DOHH2 (cell line): ENCODE data around the gene TRAT1.

Experiments used
- H3F3A ChIP-seq: fragments of 200-600 bp; sonication (generic), shearing (Covaris generic); 2 replicates; pipeline ENCODE4 v1.6.0; 2016; ENCODE audit warnings: antibody characterized with exemption, mild to moderate bottlenecking; ENCODE audit not compliant: control insufficient read depth, insufficient read depth
- H3K27ac ChIP-seq: fragments of 200-600 bp; sonication (generic); 2 replicates; pipeline ENCODE4 v1.5.1; 2014; ENCODE audit warnings: low read depth, mild to moderate bottlenecking, low read length, moderate library complexity
- H3K27me3 ChIP-seq: fragments of 200-600 bp; sonication (generic); 2 replicates; pipeline ENCODE4 v1.6.1; 2014; ENCODE audit warnings: mild to moderate bottlenecking, low read length, mixed read lengths; ENCODE audit not compliant: control insufficient read depth
- H3K36me3 ChIP-seq: fragments of 200-600 bp; sonication (generic); 2 replicates; pipeline ENCODE4 v1.6.1; 2014; ENCODE audit warnings: mild to moderate bottlenecking, low read length, moderate library complexity, mixed read lengths; ENCODE audit not compliant: control insufficient read depth
- H3K4me1 ChIP-seq: fragments of 200-600 bp; sonication (generic); 2 replicates; pipeline ENCODE4 v1.6.1; 2014; ENCODE audit warnings: mild to moderate bottlenecking, low read length, mixed read lengths; ENCODE audit not compliant: control insufficient read depth
- H3K4me2 ChIP-seq: fragments of 200-600 bp; sonication (generic); 2 replicates; pipeline ENCODE4 v1.6.0; 2014; ENCODE audit warnings: mild to moderate bottlenecking, low read length, moderate library complexity
- H3K4me3 ChIP-seq: fragments of 200-600 bp; sonication (generic); 2 replicates; pipeline ENCODE4 v1.5.1; 2014; ENCODE audit warnings: mild to moderate bottlenecking, low read length, mixed read lengths
- H3K79me2 ChIP-seq: fragments of 200-600 bp; sonication (generic); 2 replicates; pipeline ENCODE4 v1.6.1; 2014; ENCODE audit warnings: mild to moderate bottlenecking, low read length, mixed read lengths; ENCODE audit not compliant: control insufficient read depth
- H3K9me2 ChIP-seq: fragments of 200-600 bp; sonication (generic); replicated peaks from 2 replicates; pipeline ENCODE4 v1.6.1; 2014; ENCODE audit warnings: mild to moderate bottlenecking, low read length, mixed read lengths; ENCODE audit not compliant: control insufficient read depth
- H3K9me3 ChIP-seq: fragments of 200-600 bp; sonication (generic); 2 replicates; pipeline ENCODE4 v1.6.1; 2014; ENCODE audit warnings: antibody characterized with exemption, low read length, mixed read lengths; ENCODE audit not compliant: control insufficient read depth, insufficient read depth
- H4K20me1 ChIP-seq: fragments of 200-600 bp; sonication (generic); 2 replicates; pipeline ENCODE4 v1.6.0; 2014; ENCODE audit warnings: low read depth, mild to moderate bottlenecking, antibody characterized with exemption, low read length, moderate library complexity; ENCODE audit not compliant: control insufficient read depth, insufficient read depth
- EZH2phosphoT487 ChIP-seq: fragments of 200-600 bp; sonication (generic); IDR thresholded peaks from 2 replicates; pipeline ENCODE4 v1.6.1; 2017; ENCODE audit warnings: borderline replicate concordance, mild to moderate bottlenecking, antibody characterized with exemption, low read length, moderate library complexity, mixed read lengths
- TF ChIP-seq, protein P1 (sequence below): fragments of 200-600 bp; sonication (generic); IDR thresholded peaks from one replicate; pipeline ENCODE4 v1.5.1; 2014; ENCODE audit warnings: antibody characterized with exemption, mild to moderate bottlenecking, low read depth, low read length; ENCODE audit not compliant: poor library complexity, severe bottlenecking

The TRAT1 gene

GRCh38 chr3:108833611-108834010 lies 11.0 kb downstream of the TRAT1 start:
- TF ChIP-seq EZH2phosphoT487 = no peak
- TF ChIP-seq, protein P1, sequence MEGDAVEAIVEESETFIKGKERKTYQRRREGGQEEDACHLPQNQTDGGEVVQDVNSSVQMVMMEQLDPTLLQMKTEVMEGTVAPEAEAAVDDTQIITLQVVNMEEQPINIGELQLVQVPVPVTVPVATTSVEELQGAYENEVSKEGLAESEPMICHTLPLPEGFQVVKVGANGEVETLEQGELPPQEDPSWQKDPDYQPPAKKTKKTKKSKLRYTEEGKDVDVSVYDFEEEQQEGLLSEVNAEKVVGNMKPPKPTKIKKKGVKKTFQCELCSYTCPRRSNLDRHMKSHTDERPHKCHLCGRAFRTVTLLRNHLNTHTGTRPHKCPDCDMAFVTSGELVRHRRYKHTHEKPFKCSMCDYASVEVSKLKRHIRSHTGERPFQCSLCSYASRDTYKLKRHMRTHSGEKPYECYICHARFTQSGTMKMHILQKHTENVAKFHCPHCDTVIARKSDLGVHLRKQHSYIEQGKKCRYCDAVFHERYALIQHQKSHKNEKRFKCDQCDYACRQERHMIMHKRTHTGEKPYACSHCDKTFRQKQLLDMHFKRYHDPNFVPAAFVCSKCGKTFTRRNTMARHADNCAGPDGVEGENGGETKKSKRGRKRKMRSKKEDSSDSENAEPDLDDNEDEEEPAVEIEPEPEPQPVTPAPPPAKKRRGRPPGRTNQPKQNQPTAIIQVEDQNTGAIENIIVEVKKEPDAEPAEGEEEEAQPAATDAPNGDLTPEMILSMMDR = no peak
- H3K4me2 ChIP-seq = no peak overlapping the region
- no peaks in the 10 kb centered on the region for H3F3A ChIP-seq
- H3K4me1 ChIP-seq = no peaks in the 10 kb centered on the region
- no peaks in the 10 kb centered on the region for H3K36me3 ChIP-seq
- H3K4me3 ChIP-seq = no peak overlapping the region
- no peaks in the 10 kb centered on the region for H3K9me2 ChIP-seq
- no peaks in the 10 kb centered on the region for H3K9me3 ChIP-seq
- H3K27ac ChIP-seq = no peak overlapping the region
- H3K79me2 ChIP-seq = no peaks in the 10 kb centered on the region
- H3K27me3 ChIP-seq = no peaks in the 10 kb centered on the region
- H4K20me1 ChIP-seq = no peaks in the 10 kb centered on the region

DNA sequence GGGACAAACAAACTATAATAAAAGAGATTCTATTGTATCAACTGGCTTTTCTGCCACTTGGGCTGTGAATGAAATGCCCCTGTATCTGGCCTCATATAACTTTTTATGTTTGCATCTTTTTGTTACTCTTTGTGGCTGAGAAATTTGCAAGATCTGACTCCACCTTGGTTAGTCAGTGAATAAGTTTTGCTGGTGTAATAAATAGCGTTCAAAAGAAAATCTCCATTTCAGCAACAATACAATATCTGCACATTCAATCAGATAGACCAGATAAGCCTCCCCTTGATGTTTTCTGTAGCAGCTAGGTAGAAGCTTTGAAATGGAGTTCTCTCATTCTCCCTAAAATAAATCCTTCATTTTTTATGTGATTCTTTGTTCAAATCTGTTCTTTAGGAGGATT lies 12.0 kb downstream of the TRAT1 start:
- no peak for TF ChIP-seq EZH2phosphoT487
- TF ChIP-seq, protein P1 = no peak
- no peaks in the 10 kb centered on the region for H3K9me3 ChIP-seq
- no peaks in the 10 kb centered on the region for H3K36me3 ChIP-seq
- H3K27me3 ChIP-seq = no peaks in the 10 kb centered on the region
- H3K4me2 ChIP-seq = no peak overlapping the region
- H4K20me1 ChIP-seq = no peaks in the 10 kb centered on the region
- no peak overlapping the region for H3K4me3 ChIP-seq
- no peaks in the 10 kb centered on the region for H3K9me2 ChIP-seq
- H3K79me2 ChIP-seq = no peaks in the 10 kb centered on the region
- no peak overlapping the region for H3K27ac ChIP-seq
- no peaks in the 10 kb centered on the region for H3K4me1 ChIP-seq
- H3F3A ChIP-seq = no peaks in the 10 kb centered on the region

GRCh38 chr3:108835101-108835500 lies 12.5 kb downstream of the TRAT1 start:
- no peak overlapping the region for H3K4me3 ChIP-seq
- no peaks in the 10 kb centered on the region for H3K36me3 ChIP-seq
- TF ChIP-seq, protein P1 = no peak
- TF ChIP-seq EZH2phosphoT487 = no peak
- no peaks in the 10 kb centered on the region for H3K79me2 ChIP-seq
- H3K4me1 ChIP-seq = no peaks in the 10 kb centered on the region
- no peak overlapping the region for H3K27ac ChIP-seq
- H3K9me3 ChIP-seq = no peaks in the 10 kb centered on the region
- H3K9me2 ChIP-seq = no peaks in the 10 kb centered on the region
- H4K20me1 ChIP-seq = no peaks in the 10 kb centered on the region
- no peaks in the 10 kb centered on the region for H3K27me3 ChIP-seq
- no peaks in the 10 kb centered on the region for H3F3A ChIP-seq
- H3K4me2 ChIP-seq = no peak overlapping the region

DNA sequence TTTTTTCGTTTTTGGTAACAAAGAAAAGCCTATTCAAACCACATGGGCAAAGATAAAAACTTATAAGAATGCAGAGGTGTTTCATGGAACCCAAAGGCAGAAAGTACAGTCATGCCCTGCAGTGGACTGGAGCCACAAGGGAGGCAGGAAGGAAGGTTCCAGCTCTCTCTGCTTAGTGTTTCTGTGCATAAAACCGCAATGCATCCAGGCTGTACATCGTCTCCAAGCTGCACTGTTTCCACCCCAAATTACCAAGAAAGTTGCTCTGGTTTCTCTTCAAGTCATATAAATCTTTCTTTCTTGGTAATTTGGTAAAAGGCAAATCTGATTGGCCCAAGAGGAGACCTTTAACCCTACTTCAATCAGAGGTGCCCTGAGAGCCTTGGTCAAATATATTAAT lies 15.8 kb downstream of the TRAT1 start:
- H4K20me1 ChIP-seq = no peaks in the 10 kb centered on the region
- H3K36me3 ChIP-seq = no peaks in the 10 kb centered on the region
- no peak overlapping the region for H3K27ac ChIP-seq
- TF ChIP-seq EZH2phosphoT487 = no peak
- TF ChIP-seq, protein P1 = no peak
- H3K9me3 ChIP-seq = no peaks in the 10 kb centered on the region
- no peaks in the 10 kb centered on the region for H3K79me2 ChIP-seq
- no peak overlapping the region for H3K4me2 ChIP-seq
- H3K27me3 ChIP-seq = no peaks in the 10 kb centered on the region
- H3K9me2 ChIP-seq = no peaks in the 10 kb centered on the region
- H3K4me1 ChIP-seq = no peaks in the 10 kb centered on the region
- H3F3A ChIP-seq = no peaks in the 10 kb centered on the region
- H3K4me3 ChIP-seq = no peak overlapping the region
